GM12878 (cell line): Measurements from ENCODE around the gene MB. TPM values are rescaled to one million over a fixed set of nuclear protein-coding genes. Genes with fewer than 3 reads are reported as not detected.

ENCODE experiments used
- ATAC-seq: fragments of 200-7000 bp; cut with Tn5 transposase; 3 replicates; pipeline ENCODE4 v1.9.1; 2020; ENCODE audit warnings: mild to moderate bottlenecking, moderate library complexity
- BruUV-seq: library from RNA; stranded (reverse); fragments of 400-500 nt; replicated peaks from 2 replicates; lab custom pipeline; 2021; lab: Mats Ljungman, UMichigan
- CTCF ChIA-PET: fragments of 300-600 bp; sonication (Branson Sonifier 250); formaldehyde crosslinking; extraction: SDS; loops from one replicate; lab custom pipeline; 2021; ENCODE audit warnings: inconsistent platforms; lab: Yijun Ruan, JAX
- POLR2A ChIA-PET: fragments of 350-600 bp; formaldehyde crosslinking; extraction: SDS; loops from one replicate; lab custom pipeline; 2021; ENCODE audit warnings: inconsistent platforms; lab: Charles Lee
- RAD21 ChIA-PET: fragments of 300-600 bp; sonication (Branson Sonifier 250); formaldehyde crosslinking; loops from one replicate; lab custom pipeline; 2023; ENCODE audit warnings: antibody characterized with exemption; ENCODE audit not compliant: unreplicated experiment; lab: Charles Lee
- SMC1A ChIA-PET: fragments of 300-600 bp; sonication (Branson Sonifier 250); formaldehyde crosslinking; loops from one replicate; lab custom pipeline; 2023; ENCODE audit not compliant: unreplicated experiment, uncharacterized antibody; lab: Charles Lee
- DNase-seq: peaks from one replicate; pipeline ENCODE4 v3.0.0-alpha.2; 2011; ENCODE audit warnings: low read depth, low spot score
- FAIRE-seq: peaks from 3 replicates; lab custom pipeline; 2011; peaks lifted over from hg19 to GRCh38; lab: Jason Lieb, UNC
- H2AFZ ChIP-seq: 2 replicates; pipeline ENCODE4 v1.6.0; 2011; ENCODE audit warnings: low read depth, low read length, control low read depth; ENCODE audit not compliant: control insufficient read depth
- H3K27ac ChIP-seq: 2 replicates; pipeline ENCODE4 v1.5.1; 2011; ENCODE audit warnings: control low read depth; ENCODE audit not compliant: control insufficient read depth, insufficient read depth
- H3K27me3 ChIP-seq, 2 experiments: replicated peaks in 1 of 2; 2 replicates each; pipeline versions ENCODE4 v1.6.0 to v1.6.1; 2011; ENCODE audit warnings: low read length in 1 of 2; ENCODE audit not compliant: control insufficient read depth in 2 of 2, insufficient read depth in 2 of 2
- H3K36me3 ChIP-seq, 2 experiments: 2 replicates each; pipeline ENCODE4 v1.5.1; 2011; ENCODE audit warnings: low read length in 1 of 2; ENCODE audit not compliant: control insufficient read depth in 2 of 2, insufficient read depth in 2 of 2
- H3K4me1 ChIP-seq: 2 replicates; pipeline ENCODE4 v1.6.1; 2011; ENCODE audit warnings: mild to moderate bottlenecking, low read length, moderate library complexity, mixed read lengths; ENCODE audit not compliant: control insufficient read depth, insufficient read depth
- H3K4me2 ChIP-seq: 2 replicates; pipeline ENCODE4 v1.6.0; 2011; ENCODE audit warnings: control low read depth; ENCODE audit not compliant: control insufficient read depth, insufficient read depth
- H3K4me3 ChIP-seq: fragments of 200-600 bp; sonication (generic); 2 replicates; pipeline ENCODE4 v1.5.1; 2016
- H3K79me2 ChIP-seq: 2 replicates; pipeline ENCODE4 v1.6.0; 2011; ENCODE audit warnings: low read length; ENCODE audit not compliant: control insufficient read depth, insufficient read depth
- H3K9ac ChIP-seq: 2 replicates; pipeline ENCODE4 v1.8.0; 2011; ENCODE audit warnings: low read length, control low read depth, mixed read lengths; ENCODE audit not compliant: control insufficient read depth, insufficient read depth
- H3K9me3 ChIP-seq: replicated peaks from 3 replicates; pipeline ENCODE4 v1.5.1; 2011; ENCODE audit warnings: mild to moderate bottlenecking, low read length; ENCODE audit not compliant: control insufficient read depth, insufficient read depth
- H4K20me1 ChIP-seq: 2 replicates; pipeline ENCODE4 v1.6.0; 2011; ENCODE audit not compliant: control insufficient read depth, insufficient read depth
- CEBPB ChIP-seq, 2 experiments: fragments of 150-350 bp in 1 of 2; IDR thresholded peaks; 2 replicates each; pipeline ENCODE4 v1.6.1; 2012 to 2014; ENCODE audit warnings: low read depth in 2 of 2, low read length in 2 of 2, borderline replicate concordance in 1 of 2, inconsistent platforms in 1 of 2
- EZH2 ChIP-seq: IDR thresholded peaks from 2 replicates; pipeline ENCODE4 v1.6.1; 2012; ENCODE audit warnings: low read depth, mild to moderate bottlenecking, control low read depth, inconsistent platforms, low read length, borderline replicate concordance; ENCODE audit not compliant: control insufficient read depth
- FOXK2 ChIP-seq: fragments of 450-650 bp; IDR thresholded peaks from 2 replicates; pipeline ENCODE4 v1.6.1; 2017; ENCODE audit warnings: mild to moderate bottlenecking, moderate library complexity
- HDAC2 ChIP-seq: fragments of 200-600 bp; sonication (generic); IDR thresholded peaks from 2 replicates; pipeline ENCODE4 v1.6.1; 2017
- KLF5 ChIP-seq: fragments of 450-650 bp; IDR thresholded peaks from 2 replicates; pipeline ENCODE4 v1.6.1; 2014; ENCODE audit warnings: mild to moderate bottlenecking; ENCODE audit not compliant: partially characterized antibody
- MXI1 ChIP-seq: fragments of 150-350 bp; IDR thresholded peaks from 2 replicates; pipeline ENCODE4 v1.6.1; 2011; ENCODE audit warnings: low read depth, mild to moderate bottlenecking, inconsistent platforms, low read length, improper control_type of control experiment
- NFXL1 ChIP-seq: fragments of 450-650 bp; IDR thresholded peaks from 2 replicates; pipeline ENCODE4 v1.6.1; 2017; ENCODE audit warnings: antibody characterized with exemption, mild to moderate bottlenecking, borderline replicate concordance
- NFYA ChIP-seq: IDR thresholded peaks from 2 replicates; pipeline ENCODE4 v1.6.1; 2011; ENCODE audit warnings: low read depth, mild to moderate bottlenecking, low read length, improper control_type of control experiment, borderline replicate concordance
- NKRF ChIP-seq: fragments of 450-650 bp; conservative IDR thresholded peaks from 2 replicates; pipeline ENCODE4 v1.6.1; 2017; ENCODE audit warnings: mild to moderate bottlenecking, moderate library complexity
- PBX3 ChIP-seq: IDR thresholded peaks from 2 replicates; pipeline ENCODE4 v1.6.1; 2011; ENCODE audit warnings: mild to moderate bottlenecking, low read depth, low read length, moderate library complexity; ENCODE audit not compliant: insufficient replicate concordance
- POLR2A ChIP-seq: IDR thresholded peaks from 2 replicates; pipeline ENCODE4 v1.6.1; 2011; ENCODE audit warnings: low read depth, mild to moderate bottlenecking, low read length
- RUNX3 ChIP-seq: IDR thresholded peaks from 2 replicates; pipeline ENCODE4 v1.6.1; 2012; ENCODE audit warnings: low read length, inconsistent platforms
- SMAD5 ChIP-seq: IDR thresholded peaks from 2 replicates; pipeline ENCODE4 v1.6.1; 2016; ENCODE audit warnings: antibody characterized with exemption, low read depth
- TAF1 ChIP-seq: IDR thresholded peaks from 2 replicates; pipeline ENCODE4 v1.6.1; 2011; ENCODE audit warnings: mild to moderate bottlenecking, low read depth, low read length, borderline replicate concordance
- ZNF622 ChIP-seq: fragments of 450-650 bp; IDR thresholded peaks from 2 replicates; pipeline ENCODE4 v1.6.1; 2017; ENCODE audit warnings: mild to moderate bottlenecking, inconsistent platforms
- WGBS: methylation state at CpG from one replicate; pipeline ENCODE4 v1.1.6; 2016; ENCODE audit warnings: low lambda C conversion rate; ENCODE audit not compliant: insufficient replicate concordance, insufficient coverage; ENCODE audit errors: missing lambda C conversion rate; 5-methylcytosine and 5-hydroxymethylcytosine counted together
- in situ Hi-C: fragments of 300-500 bp; cut with MboI; formaldehyde crosslinking; loops from 9 replicates; pipeline ENCODE4 v1.14.3; 2018; ENCODE audit warnings: mixed read lengths
- intact Hi-C: fragments of 100-400 bp; cut with micrococcal nuclease; formaldehyde crosslinking; loops from one replicate; pipeline ENCODE4 v1.14.2; 2022; ENCODE audit not compliant: unreplicated experiment
- polyA plus RNA-seq, 11 experiments: library from polyadenylated mRNA; depleted of rRNA in 4 of 11; unstranded in 6 of 11; stranded (reverse) in 5 of 11; fragments of >200 nt; fragmentation: Nextera tagmentation in 4 of 11; fragmentation: Illumina TruSeq in 1 of 11; extraction: Ambion mirVana in 4 of 11; extraction: Trizol in 1 of 11; gene quantifications; 1 replicate in 1 of 11; 2 replicates in 10 of 11; pipeline versions ENCODE4 v1.2.1 to v1.2.3, GENCODE V29; 2011 to 2016; ENCODE audit warnings: inconsistent platforms in 2 of 11, missing spikeins in 2 of 11, low read depth in 1 of 11
- total RNA-seq, 4 experiments: library from RNA; depleted of rRNA in 3 of 4; stranded (reverse); fragments of >200 nt in 3 of 4; fragmentation: Illumina TruSeq in 1 of 4; extraction: Trizol in 1 of 4; gene quantifications; 2 replicates each; pipeline versions ENCODE4 v1.2.1 to v1.2.3, GENCODE V29; 2013 to 2021
- TF ChIP-seq, protein P1 (sequence below): IDR thresholded peaks from 2 replicates; pipeline ENCODE4 v1.6.1; 2011; ENCODE audit warnings: borderline replicate concordance, low read depth, mild to moderate bottlenecking, moderate library complexity, low read length; ENCODE audit not compliant: insufficient read depth, poor library complexity, severe bottlenecking

The MB gene
- total and polyA plus RNA-seq, 10 of the 15 experiments (the other 5 are each of a cell fraction or from before 2014, with no cell fraction given), result 0.09 to 0.41 (median 0.23) TPM; not detected in 3

DNA sequence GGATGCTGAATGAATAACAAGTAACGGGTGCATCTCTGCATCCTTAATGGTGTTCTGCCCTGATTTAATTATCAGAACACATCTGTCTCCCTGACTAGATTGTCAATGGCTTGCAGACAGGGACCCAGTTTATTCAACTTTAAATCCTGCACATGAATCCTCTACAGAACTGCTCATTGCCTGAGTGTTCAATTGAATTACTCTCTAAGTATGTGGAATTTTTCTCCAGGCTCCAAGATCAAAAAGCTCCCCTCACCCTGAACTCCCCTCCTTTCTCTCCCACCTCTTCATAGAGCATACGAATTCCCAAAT is 11.8 kb downstream of the MB start:
- Histone ChIP-seq H3K4me3 (no peak overlapping the region), H3K9ac (no peak overlapping the region), H3K4me2 (no peak overlapping the region), H3K4me1 (no peaks in the 10 kb centered on the region), H3K36me3 (no peaks in the 10 kb centered on the region), H3K79me2 (no peaks in the 10 kb centered on the region), H4K20me1 (no peaks in the 10 kb centered on the region), H3K9me3 (no peaks in the 10 kb centered on the region), H3K27ac (no peak overlapping the region), H3K27me3 (peaks cover 2 to 3% of the 10 kb centered on the region in 2 experiments; a peak in 2 of 4 replicates), H2AFZ (no peak overlapping the region)
- intact Hi-C loops (no loop called here), in situ Hi-C loops (no loop called here)
- CTCF ChIA-PET, result no interaction called here
- POLR2A ChIA-PET, result no interaction called here
- ATAC-seq (no peak), FAIRE-seq (no peak), DNase-seq (no peak)
- TF ChIP-seq NFXL1 (no peak), KLF5 (no peak), FOXK2 (no peak), EZH2 (no peak), POLR2A (no peak), CEBPB (IDR thresholded peaks at IDR 0.05; ENCODE audit: borderline replicate concordance in 1 of 2, low read depth in 2 of 2, low read length in 2 of 2) (no peak), SMAD5 (no peak), TAF1 (no peak), PBX3 (no peak), NKRF (no peak), NFYA (no peak), MXI1 (no peak), RUNX3 (no peak), ZNF622 (no peak), HDAC2 (no peak)
- TF ChIP-seq, protein P1, sequence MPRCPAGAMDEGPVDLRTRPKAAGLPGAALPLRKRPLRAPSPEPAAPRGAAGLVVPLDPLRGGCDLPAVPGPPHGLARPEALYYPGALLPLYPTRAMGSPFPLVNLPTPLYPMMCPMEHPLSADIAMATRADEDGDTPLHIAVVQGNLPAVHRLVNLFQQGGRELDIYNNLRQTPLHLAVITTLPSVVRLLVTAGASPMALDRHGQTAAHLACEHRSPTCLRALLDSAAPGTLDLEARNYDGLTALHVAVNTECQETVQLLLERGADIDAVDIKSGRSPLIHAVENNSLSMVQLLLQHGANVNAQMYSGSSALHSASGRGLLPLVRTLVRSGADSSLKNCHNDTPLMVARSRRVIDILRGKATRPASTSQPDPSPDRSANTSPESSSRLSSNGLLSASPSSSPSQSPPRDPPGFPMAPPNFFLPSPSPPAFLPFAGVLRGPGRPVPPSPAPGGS, result no peak
- SMC1A ChIA-PET, result no interaction called here
- 3% methylated on average over 2 of the region's 2 CpGs for WGBS
- no TSS peak for BruUV-seq
- RAD21 ChIA-PET, result no interaction called here
